Measurements from ENCODE around the gene DGKI. TPM values are rescaled to one million over a fixed set of nuclear protein-coding genes. Genes with fewer than 3 reads are reported as not detected.

The DGKI gene
- total RNA-seq, 1 experiment from 2014 or later, result 0.79 TPM

DNA sequence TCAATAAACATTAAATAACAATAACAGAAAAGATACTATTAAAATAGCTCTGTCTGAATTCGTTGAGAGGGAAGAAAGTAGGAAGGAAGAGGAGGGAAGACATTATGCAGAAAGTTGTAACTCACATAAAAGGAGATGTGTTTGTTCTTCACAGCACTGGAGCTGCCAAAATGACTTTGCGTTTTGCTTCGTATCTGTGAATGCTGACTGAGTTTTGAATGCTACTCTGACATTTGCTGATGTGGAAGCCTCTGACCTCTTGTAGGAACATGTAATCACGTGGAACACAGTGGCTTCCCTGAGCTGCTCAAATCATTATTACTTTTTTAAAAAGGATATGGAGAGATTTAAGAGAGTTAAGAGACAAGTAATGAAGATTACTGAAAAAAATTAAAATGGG, 15.6 kb upstream of the DGKI start:
- Mint-ChIP-seq H3K36me3 (peaks cover 27% of the 10 kb centered on the region), H3K27ac (no peak overlapping the region), H3K4me1 (peaks cover 10% of the 10 kb centered on the region), H3K4me3 (no peak overlapping the region), H3K27me3 (ENCODE audit: low read depth) (no peaks in the 10 kb centered on the region; the same call in 1 of the 2 replicates), H3K9me3 (peaks cover 9% of the 10 kb centered on the region)
- ATAC-seq (no peak), DNase-seq (ENCODE audit: low spot score) (no peak)
- TF ChIP-seq JUN (CRISPR knock-in tag; IDR thresholded peaks at IDR 0.05) (no peak), ZNF281 (CRISPR knock-in tag; IDR thresholded peaks at IDR 0.05) (no peak), SP1 (CRISPR knock-in tag; conservative IDR thresholded peaks at IDR 0.05) (no peak)
- POLR2A ChIA-PET, result no interaction called here
- CTCF ChIA-PET, result interaction anchor here (1.0 kb wide), 1 partner anchor 12 kb away, joined by 3 read pairs; no protein-coding TSS in a partner anchor

DNA sequence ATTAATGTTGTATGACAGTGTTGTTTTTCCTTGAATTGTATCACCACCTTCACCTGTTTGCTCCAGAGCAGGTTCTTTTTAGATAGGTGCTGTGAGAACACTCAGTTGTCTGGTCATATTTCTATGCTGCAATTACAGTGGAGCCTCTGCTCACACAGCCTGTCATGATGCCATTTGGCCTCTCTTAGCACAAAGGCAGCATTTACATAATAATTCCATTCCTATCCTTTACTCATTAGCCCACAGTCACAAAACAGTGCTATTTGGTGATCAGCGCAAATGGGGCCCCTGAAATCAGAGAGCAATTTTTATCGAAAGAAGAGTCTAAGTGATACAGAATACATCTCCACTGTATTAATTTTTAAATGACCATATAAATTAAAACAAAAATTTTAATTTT, 13.8 kb upstream of the DGKI start:
- no peak for DNase-seq (ENCODE audit: low spot score)
- ChIA-PET CTCF (no interaction called here), POLR2A (no interaction called here)
- H3K27ac Mint-ChIP-seq, result no peak overlapping the region
- no peaks in the 10 kb centered on the region; the same call in 1 of the 2 replicates for H3K27me3 Mint-ChIP-seq (ENCODE audit: low read depth)
- H3K9me3 Mint-ChIP-seq, result no peaks in the 10 kb centered on the region; the same call in 1 of the 2 replicates
- peaks cover 14% of the 10 kb centered on the region for H3K36me3 Mint-ChIP-seq
- ATAC-seq, result no peak
- TF ChIP-seq SOX15 (CRISPR knock-in tag; IDR thresholded peaks at IDR 0.05) (no peak), CBFB (CRISPR knock-in tag; IDR thresholded peaks at IDR 0.05; ENCODE audit: low read depth) (no peak), CREB1 (CRISPR knock-in tag; IDR thresholded peaks at IDR 0.05) (no peak), MAX (CRISPR knock-in tag; IDR thresholded peaks at IDR 0.05) (no peak), ZNF121 (CRISPR knock-in tag; IDR thresholded peaks at IDR 0.05) (no peak), KAT7 (CRISPR knock-in tag; IDR thresholded peaks at IDR 0.05; ENCODE audit: borderline replicate concordance) (no peak), EMX1 (CRISPR knock-in tag; IDR thresholded peaks at IDR 0.05) (no peak), GTF2I (CRISPR knock-in tag; conservative IDR thresholded peaks at IDR 0.05) (no peak)
- TF ChIP-seq, protein P1, sequence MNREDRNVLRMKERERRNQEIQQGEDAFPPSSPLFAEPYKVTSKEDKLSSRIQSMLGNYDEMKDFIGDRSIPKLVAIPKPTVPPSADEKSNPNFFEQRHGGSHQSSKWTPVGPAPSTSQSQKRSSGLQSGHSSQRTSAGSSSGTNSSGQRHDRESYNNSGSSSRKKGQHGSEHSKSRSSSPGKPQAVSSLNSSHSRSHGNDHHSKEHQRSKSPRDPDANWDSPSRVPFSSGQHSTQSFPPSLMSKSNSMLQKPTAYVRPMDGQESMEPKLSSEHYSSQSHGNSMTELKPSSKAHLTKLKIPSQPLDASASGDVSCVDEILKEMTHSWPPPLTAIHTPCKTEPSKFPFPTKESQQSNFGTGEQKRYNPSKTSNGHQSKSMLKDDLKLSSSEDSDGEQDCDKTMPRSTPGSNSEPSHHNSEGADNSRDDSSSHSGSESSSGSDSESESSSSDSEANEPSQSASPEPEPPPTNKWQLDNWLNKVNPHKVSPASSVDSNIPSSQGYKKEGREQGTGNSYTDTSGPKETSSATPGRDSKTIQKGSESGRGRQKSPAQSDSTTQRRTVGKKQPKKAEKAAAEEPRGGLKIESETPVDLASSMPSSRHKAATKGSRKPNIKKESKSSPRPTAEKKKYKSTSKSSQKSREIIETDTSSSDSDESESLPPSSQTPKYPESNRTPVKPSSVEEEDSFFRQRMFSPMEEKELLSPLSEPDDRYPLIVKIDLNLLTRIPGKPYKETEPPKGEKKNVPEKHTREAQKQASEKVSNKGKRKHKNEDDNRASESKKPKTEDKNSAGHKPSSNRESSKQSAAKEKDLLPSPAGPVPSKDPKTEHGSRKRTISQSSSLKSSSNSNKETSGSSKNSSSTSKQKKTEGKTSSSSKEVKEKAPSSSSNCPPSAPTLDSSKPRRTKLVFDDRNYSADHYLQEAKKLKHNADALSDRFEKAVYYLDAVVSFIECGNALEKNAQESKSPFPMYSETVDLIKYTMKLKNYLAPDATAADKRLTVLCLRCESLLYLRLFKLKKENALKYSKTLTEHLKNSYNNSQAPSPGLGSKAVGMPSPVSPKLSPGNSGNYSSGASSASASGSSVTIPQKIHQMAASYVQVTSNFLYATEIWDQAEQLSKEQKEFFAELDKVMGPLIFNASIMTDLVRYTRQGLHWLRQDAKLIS (CRISPR knock-in tag; IDR thresholded peaks at IDR 0.05; ENCODE audit: borderline replicate concordance), result no peak
- TF ChIP-seq, protein P2, sequence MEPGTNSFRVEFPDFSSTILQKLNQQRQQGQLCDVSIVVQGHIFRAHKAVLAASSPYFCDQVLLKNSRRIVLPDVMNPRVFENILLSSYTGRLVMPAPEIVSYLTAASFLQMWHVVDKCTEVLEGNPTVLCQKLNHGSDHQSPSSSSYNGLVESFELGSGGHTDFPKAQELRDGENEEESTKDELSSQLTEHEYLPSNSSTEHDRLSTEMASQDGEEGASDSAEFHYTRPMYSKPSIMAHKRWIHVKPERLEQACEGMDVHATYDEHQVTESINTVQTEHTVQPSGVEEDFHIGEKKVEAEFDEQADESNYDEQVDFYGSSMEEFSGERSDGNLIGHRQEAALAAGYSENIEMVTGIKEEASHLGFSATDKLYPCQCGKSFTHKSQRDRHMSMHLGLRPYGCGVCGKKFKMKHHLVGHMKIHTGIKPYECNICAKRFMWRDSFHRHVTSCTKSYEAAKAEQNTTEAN (CRISPR knock-in tag; IDR thresholded peaks at IDR 0.05), result no peak
- peaks cover 10% of the 10 kb centered on the region for H3K4me1 Mint-ChIP-seq
- H3K4me3 Mint-ChIP-seq, result no peak overlapping the region

- ChIA-PET POLR2A (no interaction called here), CTCF (no interaction called here)
- Mint-ChIP-seq H3K9me3 (no peaks in the 10 kb centered on the region), H3K4me1 (peaks cover 1% of the 10 kb centered on the region; the same call in 1 of the 2 replicates), H3K4me3 (no peak overlapping the region), H3K27me3 (ENCODE audit: low read depth) (peaks cover 31% of the 10 kb centered on the region), H3K36me3 (no peaks in the 10 kb centered on the region), H3K27ac (no peak overlapping the region)
- no peak for DNase-seq (ENCODE audit: low spot score)
- ATAC-seq, result no peak
- no peak for TF ChIP-seq ZNF121 (CRISPR knock-in tag; IDR thresholded peaks at IDR 0.05)
- TF ChIP-seq SMAD4 (CRISPR knock-in tag; IDR thresholded peaks at IDR 0.05), result no peak
- no peak for TF ChIP-seq ARID4B (CRISPR knock-in tag; IDR thresholded peaks at IDR 0.05; ENCODE audit: borderline replicate concordance)
- no peak for TF ChIP-seq USF2 (CRISPR knock-in tag; IDR thresholded peaks at IDR 0.05)
- TF ChIP-seq IRF2 (CRISPR knock-in tag; IDR thresholded peaks at IDR 0.05; ENCODE audit: borderline replicate concordance, low read depth), result no peak
- TF ChIP-seq NFE2L1 (CRISPR knock-in tag; IDR thresholded peaks at IDR 0.05), result no peak
- TF ChIP-seq CDX4 (CRISPR knock-in tag; IDR thresholded peaks at IDR 0.05; ENCODE audit: borderline replicate concordance), result no peak
These were observed 6.3 kb upstream of the DGKI start for GRCh38 chr7:137853053-137853452.
